HG02759 (cell line): ENCODE results near the gene RPTOR.

ENCODE experiments used
- ATAC-seq: cut with Tn5 transposase; IDR thresholded peaks from one replicate; pipeline ENCODE4 v1.9.1; 2021; ENCODE audit warnings: mild to moderate bottlenecking, moderate library complexity; ENCODE audit not compliant: unreplicated experiment

The RPTOR gene

DNA sequence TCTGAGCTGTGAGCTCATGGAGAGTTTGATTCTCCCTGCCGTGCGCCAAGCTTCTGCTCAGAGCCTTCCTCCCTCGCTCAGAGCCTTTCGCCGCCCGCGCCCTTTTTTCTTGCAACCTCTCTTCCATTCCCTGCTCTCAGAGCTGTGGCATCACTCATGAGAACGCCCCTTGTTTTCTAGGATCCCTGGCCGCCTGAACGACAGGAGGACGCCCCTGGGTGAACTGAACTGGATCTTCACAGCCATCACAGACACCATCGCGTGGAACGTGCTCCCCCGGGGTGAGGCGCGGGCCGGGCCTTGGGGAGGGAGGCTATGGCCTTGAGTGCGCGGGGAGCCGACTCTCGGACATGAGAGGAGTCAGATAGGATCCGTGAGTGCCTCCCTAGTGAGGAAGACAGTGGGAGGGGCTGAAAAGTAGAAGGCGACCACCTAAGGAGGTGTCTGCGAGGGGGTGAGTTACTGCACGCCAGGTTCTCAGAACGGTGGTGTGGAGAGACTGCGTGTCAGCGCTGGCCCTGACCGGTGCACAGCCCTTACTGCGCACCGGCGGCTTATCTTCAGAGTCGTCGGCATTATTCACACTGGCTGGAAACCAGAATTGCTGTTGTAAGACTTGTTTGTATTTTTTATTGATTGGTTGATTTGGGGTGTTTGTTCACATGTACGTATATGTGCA, 277.5 kb downstream of the RPTOR start:
- no peak for ATAC-seq

- ATAC-seq: no peak
These were observed 278.2 kb downstream of the RPTOR start for GRCh38 chr17:80822700-80823410.

DNA sequence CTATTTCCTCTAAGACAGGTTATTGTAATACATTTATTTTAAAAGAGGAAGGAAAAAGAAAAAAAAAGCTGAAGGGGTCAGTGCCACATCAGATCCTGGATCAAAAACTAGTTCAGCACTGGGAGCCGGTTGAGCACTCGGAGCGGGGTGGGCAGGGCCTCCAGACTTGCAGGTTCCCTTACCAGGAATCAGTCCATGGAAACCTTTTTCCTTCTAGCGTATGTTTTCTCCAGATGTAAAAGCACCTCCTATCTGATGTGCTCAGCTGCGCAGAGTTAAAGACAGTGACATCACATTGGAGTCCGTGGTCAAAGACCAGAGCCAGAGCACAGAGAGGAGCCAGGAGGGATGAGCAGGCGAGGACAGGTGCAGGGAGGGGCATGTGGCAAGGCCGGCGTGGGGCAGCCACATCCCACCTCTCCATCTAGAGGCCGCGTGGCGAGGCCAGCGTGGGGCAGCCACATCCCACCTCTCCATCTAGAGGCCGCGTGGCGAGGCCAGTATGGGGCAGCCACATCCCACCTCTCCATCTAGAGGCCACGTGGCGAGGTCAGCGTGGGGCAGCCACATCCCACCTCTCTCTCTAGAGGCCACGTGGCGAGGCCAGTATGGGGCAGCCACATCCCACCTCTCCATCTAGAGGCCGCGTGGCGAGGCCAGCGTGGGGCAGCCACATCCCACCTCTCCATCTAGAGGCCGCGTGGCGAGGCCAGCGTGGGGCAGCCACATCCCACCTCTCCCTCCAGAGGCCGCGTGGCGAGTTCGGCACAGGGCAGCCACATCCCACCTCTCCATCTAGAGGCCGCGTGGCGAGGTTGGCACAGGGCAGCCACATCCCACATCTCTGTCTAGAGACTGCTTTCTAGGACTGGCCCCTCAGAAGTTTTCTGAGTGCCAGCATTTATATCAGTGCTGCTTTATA, 280.2 kb downstream of the RPTOR start:
- ATAC-seq: no peak

GRCh38 chr17:80825471-80826345, 281.1 kb downstream of the RPTOR start:
- ATAC-seq: no peak

DNA sequence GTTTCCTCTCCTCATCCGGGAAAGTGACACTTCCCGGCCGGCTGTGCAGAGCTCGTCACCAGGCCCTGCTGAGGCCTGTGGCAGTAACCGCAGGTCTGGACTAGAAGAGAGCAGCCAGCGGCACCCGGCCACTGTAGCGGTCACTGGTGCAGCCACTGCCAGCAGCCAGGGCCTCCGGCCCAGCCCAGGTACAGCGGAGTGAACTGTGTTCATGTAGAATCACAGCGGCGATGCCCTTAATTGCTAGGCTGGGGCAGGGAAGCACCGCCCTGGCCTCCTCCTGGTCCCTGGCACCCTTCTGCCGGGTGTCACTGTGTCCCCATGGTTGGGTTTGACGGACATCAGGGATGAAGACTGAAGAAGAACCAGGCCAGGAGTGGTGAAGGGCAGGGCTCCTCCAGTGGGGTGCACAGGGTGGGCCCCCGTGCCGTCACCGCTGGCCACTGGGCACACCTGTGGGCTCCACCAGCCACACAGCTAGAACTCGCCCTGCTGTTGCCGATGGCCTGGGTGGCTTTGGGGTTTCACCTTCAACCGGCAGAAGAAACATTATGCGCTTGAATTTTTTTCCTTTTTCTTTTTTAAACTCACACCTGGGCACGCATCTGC, 281.8 kb downstream of the RPTOR start:
- no peak for ATAC-seq

DNA sequence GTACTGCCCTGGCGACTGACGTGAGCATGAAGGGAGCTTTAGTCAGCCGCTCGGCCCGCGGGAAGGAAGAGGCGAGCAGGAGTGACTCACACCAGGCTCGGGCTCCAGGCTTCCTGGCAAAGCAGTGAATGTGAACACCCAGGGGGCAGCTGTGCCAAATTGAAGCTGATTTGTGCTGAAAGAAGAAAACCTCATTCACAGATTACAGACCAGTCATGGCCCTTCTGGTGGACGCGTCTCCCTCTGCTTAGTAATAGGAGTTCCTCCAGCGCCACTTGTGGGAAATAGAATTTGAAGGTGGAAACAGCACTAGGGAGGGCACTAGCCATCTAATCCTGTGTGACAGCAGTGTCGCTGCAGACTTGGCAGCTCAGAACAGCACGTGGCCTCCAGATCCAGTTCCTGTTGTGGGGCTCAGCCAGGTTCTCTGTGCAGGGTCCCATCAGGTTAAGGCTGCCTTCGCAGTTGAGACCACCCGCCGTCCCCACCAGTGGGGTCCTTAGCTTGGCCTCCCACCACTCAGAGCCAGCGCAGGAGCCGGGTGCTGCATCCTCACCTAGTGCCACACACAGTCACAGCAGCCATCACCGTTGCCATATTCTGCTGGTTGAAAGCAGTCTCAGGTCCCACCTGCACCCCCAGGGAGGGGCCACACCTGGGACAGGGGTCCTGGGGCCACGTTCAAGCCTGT, 282.5 kb downstream of the RPTOR start:
- no peak for ATAC-seq

DNA sequence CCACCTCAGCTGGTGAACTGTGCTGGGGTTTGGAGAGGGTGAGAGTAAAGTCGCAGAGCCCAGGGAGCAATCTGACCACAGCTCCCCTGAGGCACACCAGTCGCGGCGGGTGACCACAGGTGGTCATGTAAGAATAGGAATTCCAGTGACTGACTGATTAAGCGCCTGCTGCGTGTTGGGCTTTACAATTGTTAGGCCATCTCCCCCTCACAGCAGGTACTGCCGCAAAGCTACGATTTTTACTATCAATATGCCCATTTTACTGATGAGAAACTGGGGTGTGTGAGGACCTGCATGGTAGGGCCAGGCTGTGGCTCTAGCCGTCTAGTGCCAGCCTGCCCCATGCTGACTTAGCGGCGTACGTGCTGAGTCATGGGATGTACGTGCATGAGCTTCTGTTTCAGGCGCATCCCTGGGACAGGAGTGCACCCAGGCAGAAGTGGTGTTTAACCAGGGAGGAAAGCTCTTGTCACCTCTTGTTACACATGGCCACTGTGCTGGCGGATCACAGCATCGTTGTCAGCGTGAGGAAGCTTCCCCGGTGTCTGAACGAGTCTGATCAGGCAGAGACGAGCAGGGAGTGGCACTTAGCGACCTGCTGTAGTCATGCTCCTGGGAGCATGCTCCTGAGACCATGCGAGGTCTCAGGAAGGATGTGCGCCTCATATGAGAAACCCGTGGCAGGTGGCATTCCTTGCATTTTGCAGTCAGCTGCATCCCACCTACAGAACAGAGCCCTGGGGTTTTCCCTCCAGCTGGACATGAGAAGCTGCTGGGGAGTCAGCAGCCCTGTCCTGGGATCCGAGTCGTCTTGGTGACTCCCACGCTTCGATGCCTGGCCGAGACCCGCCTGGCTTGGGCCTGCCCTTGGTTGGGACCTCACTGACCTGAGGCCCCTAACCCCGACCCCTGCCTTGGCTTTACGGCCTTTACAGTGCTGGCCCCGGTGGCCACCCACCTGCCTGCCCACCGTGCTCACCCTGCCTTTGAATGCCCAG, 283.3 kb downstream of the RPTOR start:
- no peak for ATAC-seq

DNA sequence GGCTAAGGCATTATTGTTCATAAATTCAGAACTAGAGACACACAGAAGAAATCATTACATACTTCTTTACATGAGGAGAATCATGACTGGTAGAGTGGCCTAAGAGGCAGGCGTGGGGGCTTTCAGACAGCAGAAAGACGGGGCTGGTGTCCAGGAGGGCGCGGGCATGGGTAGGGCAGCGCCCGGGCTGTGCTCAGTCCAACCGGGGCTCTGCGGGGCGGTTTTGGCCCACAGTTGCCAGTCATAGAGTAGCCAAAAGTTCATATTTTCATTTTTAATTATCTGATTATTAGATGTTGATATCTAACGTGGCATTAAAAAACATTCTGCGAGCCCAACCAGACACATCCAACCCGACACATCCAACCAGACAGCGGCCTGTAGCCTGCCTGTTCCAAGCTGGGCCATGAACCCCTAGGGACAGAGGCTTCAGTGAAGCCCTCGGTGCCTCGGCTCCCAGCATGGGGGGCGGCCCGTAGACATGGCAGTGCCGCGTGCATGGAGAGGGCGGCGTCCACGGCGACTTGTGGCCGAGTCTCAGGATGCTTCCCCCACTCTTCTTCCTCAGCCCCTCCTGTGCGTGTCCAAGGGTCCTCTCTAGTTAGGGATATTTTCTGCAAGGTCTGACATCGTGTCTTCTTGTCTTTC, 284.7 kb downstream of the RPTOR start:
- ATAC-seq: no peak

DNA sequence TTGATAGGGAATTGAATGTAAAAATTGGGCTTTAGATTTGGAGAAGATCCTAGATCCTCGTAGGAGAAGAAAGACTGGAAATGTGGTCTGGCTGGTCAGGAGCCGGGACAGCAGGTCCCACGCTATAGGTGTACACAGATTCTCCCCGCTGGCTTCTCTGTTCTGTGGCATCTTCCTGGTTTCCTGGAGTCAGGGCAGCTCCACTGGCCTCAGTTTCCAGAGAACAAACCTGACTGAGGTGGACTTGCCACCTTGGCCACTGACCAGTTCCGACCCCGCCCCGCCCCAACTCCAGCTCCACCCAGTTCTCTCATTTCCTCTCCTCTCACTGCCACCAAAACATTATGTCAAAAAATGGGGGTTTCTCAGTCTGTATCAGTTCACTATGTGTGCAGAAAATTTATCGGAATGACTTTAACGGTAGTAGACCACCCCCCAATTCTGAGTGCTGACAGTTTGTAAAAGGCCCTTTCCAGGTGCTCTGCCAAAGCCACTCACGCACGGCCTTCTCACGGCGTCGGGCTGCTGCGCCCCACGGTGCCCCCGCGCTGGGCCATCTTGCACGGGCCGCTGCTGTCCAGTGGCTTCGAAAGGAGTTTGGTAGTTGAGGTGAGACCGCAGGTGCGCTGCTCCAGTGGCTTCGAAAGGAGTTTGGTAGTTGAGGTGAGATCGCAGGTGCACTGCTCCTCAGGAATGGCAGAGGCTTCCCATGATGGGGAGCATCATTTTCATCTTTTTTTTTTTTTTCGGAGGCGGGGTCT, 285.6 kb downstream of the RPTOR start:
- ATAC-seq: no peak

GRCh38 chr17:80831491-80831890, 286.9 kb downstream of the RPTOR start:
- ATAC-seq: no peak

DNA sequence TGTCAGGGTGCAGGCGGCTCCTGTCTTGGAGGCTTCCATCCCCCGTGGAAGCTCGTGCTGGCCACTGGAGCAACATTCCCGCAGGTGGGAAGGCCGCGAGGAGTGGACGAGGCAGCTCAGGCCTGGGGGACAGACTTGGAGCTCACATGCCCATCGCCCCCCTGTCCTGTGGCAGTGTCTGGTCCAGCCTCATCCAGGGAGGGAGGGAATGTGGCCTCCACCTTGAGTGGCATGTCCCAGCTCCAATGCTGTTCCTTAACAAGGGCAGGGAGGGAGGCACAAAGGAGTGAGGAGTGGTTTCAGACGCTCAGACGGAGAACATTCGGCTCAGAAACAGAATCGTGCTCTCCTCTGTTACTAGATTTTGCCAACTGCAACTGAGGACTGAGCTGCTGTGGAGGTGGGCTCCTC, 287.6 kb downstream of the RPTOR start:
- ATAC-seq: no peak

GRCh38 chr17:80832888-80833583, 288.4 kb downstream of the RPTOR start:
- peak; percentile 79 for ATAC-seq

GRCh38 chr17:80833952-80834892, 289.6 kb downstream of the RPTOR start:
- no peak for ATAC-seq

DNA sequence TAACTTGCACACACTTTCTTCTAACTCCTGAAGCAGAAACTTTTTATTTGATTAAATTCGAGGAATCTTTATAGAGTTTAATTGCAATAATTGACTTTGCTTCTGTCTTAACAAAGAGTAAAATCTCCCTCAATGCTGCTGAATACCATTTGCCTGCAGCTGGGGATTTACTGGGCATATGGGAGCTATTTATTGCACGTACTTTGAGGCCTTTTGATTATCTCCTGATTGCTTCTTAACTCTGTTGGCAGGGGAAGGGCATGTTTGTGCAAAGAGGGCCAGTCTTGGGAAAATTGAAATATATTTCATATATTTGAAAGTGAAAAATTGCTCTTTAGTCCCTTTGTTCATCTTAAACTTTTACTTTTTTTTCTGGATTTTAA, 290.2 kb downstream of the RPTOR start:
- no peak for ATAC-seq

- ATAC-seq: no peak
These were observed 291.4 kb downstream of the RPTOR start for GRCh38 chr17:80835816-80836657.
